Subcutaneous abdominal adipose tissue (tissue), 5 donors: ENCODE results near the gene INTS1.

Experiments
- H3K27ac ChIP-seq: one replicate; pipeline ENCODE4 v1.7.0; 2013; ENCODE audit warnings: low read depth, mild to moderate bottlenecking, inconsistent platforms, low read length, moderate library complexity
- H3K27me3 ChIP-seq, 5 donors: one replicate each; pipeline ENCODE4 v1.7.0; 2013; ENCODE audit warnings: low read length in 5 of 5, inconsistent platforms in 1 of 5; ENCODE audit not compliant: control insufficient read depth in 5 of 5, insufficient read depth in 4 of 5
- H3K36me3 ChIP-seq, 5 donors: one replicate each; pipeline ENCODE4 v1.7.0; 2013; ENCODE audit warnings: low read length in 5 of 5; ENCODE audit not compliant: control insufficient read depth in 5 of 5, insufficient read depth in 5 of 5
- H3K4me1 ChIP-seq, 5 donors: one replicate each; pipeline ENCODE4 v1.7.0; 2013; ENCODE audit warnings: low read length in 5 of 5, mild to moderate bottlenecking in 3 of 5, moderate library complexity in 1 of 5; ENCODE audit not compliant: control insufficient read depth in 5 of 5, insufficient read depth in 5 of 5
- H3K4me3 ChIP-seq, 5 donors: one replicate each; pipeline ENCODE4 v1.7.0; 2013; ENCODE audit warnings: low read length in 5 of 5, low read depth in 1 of 5
- H3K9ac ChIP-seq, 5 donors: one replicate each; pipeline ENCODE4 v1.7.0; 2013; ENCODE audit warnings: low read length in 5 of 5, mild to moderate bottlenecking in 4 of 5, moderate library complexity in 3 of 5
- H3K9me3 ChIP-seq, 5 donors: one replicate each; pipeline ENCODE4 v1.7.0; 2013; ENCODE audit warnings: low read length in 5 of 5; ENCODE audit not compliant: control insufficient read depth in 5 of 5
- donor health status: healthy.
- donor health status: healthy.
- donor health status: healthy.
- donor health status: healthy.
- donor health status: healthy.

The INTS1 gene

GRCh38 chr7:1503816-1504775 is at the start of gene INTS1:
TSS of gene INTS1 (minus strand) at chr7:1504389. CDS start at chr7:1503960, 429 bp downstream.
- H3K27ac ChIP-seq: peak within 1 kb of the TSS; percentile 23
- H3K9me3 ChIP-seq: no peaks in the 10 kb centered on the region
- peak within 1 kb of the TSS; percentile 77 to 99 (median 96) for H3K4me3 ChIP-seq
- H3K27me3 ChIP-seq: no peaks in the 10 kb centered on the region
- peaks cover 0 to 36% (median 32%) of the 10 kb centered on the region in 5 donors for H3K36me3 ChIP-seq
- H3K9ac ChIP-seq: peak within 1 kb of the TSS; percentile 38 to 88 (median 81)
- peaks cover 4 to 43% (median 28%) of the 10 kb centered on the region in 5 donors for H3K4me1 ChIP-seq

GRCh38 chr7:1553512-1554210 is 49.5 kb upstream of the INTS1 start:
- Histone ChIP-seq H3K27me3 (peaks cover 0 to 6% (median 0%) of the 10 kb centered on the region in 5 donors), H3K4me1 (peaks cover 0 to 21% (median 15%) of the 10 kb centered on the region in 5 donors), H3K4me3 (no peak overlapping the region), H3K9ac (no peak overlapping the region), H3K36me3 (no peaks in the 10 kb centered on the region), H3K27ac (no peak overlapping the region), H3K9me3 (no peaks in the 10 kb centered on the region)

GRCh38 chr7:1552200-1552599 is 48.0 kb upstream of the INTS1 start:
- H3K27ac ChIP-seq: no peak overlapping the region
- peaks cover 0 to 5% (median 0%) of the 10 kb centered on the region in 5 donors for H3K27me3 ChIP-seq
- no peak overlapping the region for H3K4me3 ChIP-seq
- peaks cover 0 to 17% (median 15%) of the 10 kb centered on the region in 5 donors for H3K4me1 ChIP-seq
- no peak overlapping the region for H3K9ac ChIP-seq
- no peaks in the 10 kb centered on the region for H3K36me3 ChIP-seq
- no peaks in the 10 kb centered on the region for H3K9me3 ChIP-seq

GRCh38 chr7:1550846-1551155 is 46.6 kb upstream of the INTS1 start:
- peaks cover 0 to 6% (median 0%) of the 10 kb centered on the region in 5 donors for H3K27me3 ChIP-seq

GRCh38 chr7:1550005-1550845 is 46.0 kb upstream of the INTS1 start:
- Histone ChIP-seq H3K9me3 (no peaks in the 10 kb centered on the region), H3K4me3 (no peak overlapping the region), H3K27ac (no peak overlapping the region), H3K27me3 (peaks cover 0 to 6% (median 0%) of the 10 kb centered on the region in 5 donors), H3K9ac (no peak overlapping the region), H3K4me1 (peaks cover 0 to 17% (median 9%) of the 10 kb centered on the region in 5 donors), H3K36me3 (no peaks in the 10 kb centered on the region)

More at GRCh38 chr7:1550846-1551155, 46.6 kb upstream of the INTS1 start:
- Histone ChIP-seq H3K4me3 (no peak overlapping the region), H3K4me1 (peaks cover 0 to 19% (median 12%) of the 10 kb centered on the region in 5 donors), H3K9me3 (no peaks in the 10 kb centered on the region), H3K9ac (no peak overlapping the region), H3K36me3 (no peaks in the 10 kb centered on the region), H3K27ac (no peak overlapping the region)

GRCh38 chr7:1549357-1550004 is 45.3 kb upstream of the INTS1 start:
- H3K27me3 ChIP-seq: peaks cover 0 to 6% (median 0%) of the 10 kb centered on the region in 5 donors
- H3K36me3 ChIP-seq: peaks cover 0 to 2% (median under 1%) of the 10 kb centered on the region in 5 donors

GRCh38 chr7:1548944-1549343 is 44.8 kb upstream of the INTS1 start:
- H3K9me3 ChIP-seq: no peaks in the 10 kb centered on the region
- H3K27ac ChIP-seq: no peak overlapping the region
- peaks cover 0 to 7% (median 4%) of the 10 kb centered on the region in 5 donors for H3K36me3 ChIP-seq

More at GRCh38 chr7:1549357-1550004, 45.3 kb upstream of the INTS1 start:
- no peak overlapping the region for H3K27ac ChIP-seq
- peaks cover 0 to 14% (median 6%) of the 10 kb centered on the region in 5 donors for H3K4me1 ChIP-seq
- H3K9ac ChIP-seq: no peak overlapping the region
- no peak overlapping the region for H3K4me3 ChIP-seq
- H3K9me3 ChIP-seq: no peaks in the 10 kb centered on the region

GRCh38 chr7:1548438-1548831 is 44.2 kb upstream of the INTS1 start:
- peaks cover 0 to 9% (median 4%) of the 10 kb centered on the region in 5 donors for H3K36me3 ChIP-seq
- H3K27me3 ChIP-seq: peaks cover 0 to 6% (median 0%) of the 10 kb centered on the region in 5 donors
- peaks cover 0 to 17% (median 11%) of the 10 kb centered on the region in 5 donors for H3K4me1 ChIP-seq
- H3K9me3 ChIP-seq: no peaks in the 10 kb centered on the region
- H3K27ac ChIP-seq: no peak overlapping the region
- H3K9ac ChIP-seq: no peak overlapping the region
- no peak overlapping the region for H3K4me3 ChIP-seq

More at GRCh38 chr7:1548944-1549343, 44.8 kb upstream of the INTS1 start:
- Histone ChIP-seq H3K9ac (no peak overlapping the region), H3K4me3 (no peak overlapping the region), H3K4me1 (peaks cover 0 to 17% (median 10%) of the 10 kb centered on the region in 5 donors), H3K27me3 (peaks cover 0 to 6% (median 0%) of the 10 kb centered on the region in 5 donors)
